OCI-LY3 (cell line): Measurements from ENCODE around the gene ZNF836.

Experiments used
- H2AFZ ChIP-seq: fragments of 200-600, 300-600 bp; shearing (Covaris generic); 2 replicates; pipeline ENCODE4 v1.6.0; 2014; ENCODE audit warnings: antibody characterized with exemption, low read depth, low read length
- H3K27ac ChIP-seq: fragments of 200-600, 300-600 bp; sonication (generic); 2 replicates; pipeline ENCODE4 v1.5.1; 2014; ENCODE audit warnings: mild to moderate bottlenecking, low read length, moderate library complexity, mixed read lengths
- H3K27me3 ChIP-seq: fragments of 200-600, 300-600 bp; sonication (generic); 2 replicates; pipeline ENCODE4 v1.6.1; 2014; ENCODE audit warnings: low read depth, low read length, mixed read lengths
- H3K36me3 ChIP-seq: fragments of 200-600, 300-600 bp; sonication (generic); replicated peaks from 2 replicates; pipeline ENCODE3; 2014; ENCODE audit warnings: low read depth, low read length, mixed read lengths
- H3K4me1 ChIP-seq: fragments of 300-600, 200-600 bp; sonication (generic); 2 replicates; pipeline ENCODE4 v1.6.1; 2014; ENCODE audit warnings: low read length, mixed read lengths
- H3K4me2 ChIP-seq: fragments of 200-600, 300-600 bp; sonication (generic); 2 replicates; pipeline ENCODE4 v1.6.1; 2014; ENCODE audit warnings: low read length, mixed read lengths
- H3K4me3 ChIP-seq: fragments of 300-600, 200-600 bp; sonication (generic); 2 replicates; pipeline ENCODE4 v1.5.1; 2014; ENCODE audit warnings: antibody characterized with exemption, mild to moderate bottlenecking, low read length, moderate library complexity
- H3K79me2 ChIP-seq: fragments of 300-600, 200-600 bp; shearing (Covaris generic); 2 replicates; pipeline ENCODE4 v1.6.1; 2014; ENCODE audit warnings: mild to moderate bottlenecking, low read length, mixed read lengths
- H3K9ac ChIP-seq: fragments of 300-600, 200-600 bp; shearing (Covaris generic); 2 replicates; pipeline ENCODE4 v1.6.0; 2014; ENCODE audit warnings: mild to moderate bottlenecking, low read length, moderate library complexity
- H3K9me3 ChIP-seq: fragments of 200-600, 300-600 bp; shearing (Covaris generic); 2 replicates; pipeline ENCODE4 v1.6.1; 2014; ENCODE audit warnings: low read length, mixed read lengths; ENCODE audit not compliant: insufficient read depth
- H4K20me1 ChIP-seq: fragments of 200-600, 300-600 bp; sonication (generic); 2 replicates; pipeline ENCODE4 v1.6.1; 2016; ENCODE audit warnings: low read length, mixed read lengths; ENCODE audit not compliant: insufficient read depth
- CTCF ChIP-seq: fragments of 200-600, 300-600 bp; sonication (generic); IDR thresholded peaks from 2 replicates; pipeline ENCODE4 v1.5.1; 2014; ENCODE audit warnings: antibody characterized with exemption, low read length, low read depth
- EZH2phosphoT487 ChIP-seq: fragments of 200-600 bp; shearing (Covaris generic); IDR thresholded peaks from 2 replicates; pipeline ENCODE4 v1.6.1; 2018; ENCODE audit warnings: antibody characterized with exemption, mixed run types, low read depth

Gene ZNF836

GRCh38 chr19:52216401-52216800 is 45.0 kb upstream of the ZNF836 start:
- Histone ChIP-seq H2AFZ (no peak overlapping the region), H3K4me3 (no peak overlapping the region), H3K36me3 (peaks cover 86% of the 10 kb centered on the region), H4K20me1 (peaks cover 4% of the 10 kb centered on the region), H3K79me2 (no peaks in the 10 kb centered on the region), H3K9me3 (no peaks in the 10 kb centered on the region), H3K27ac (no peak overlapping the region), H3K27me3 (no peaks in the 10 kb centered on the region), H3K4me2 (no peak overlapping the region), H3K9ac (no peak overlapping the region), H3K4me1 (no peaks in the 10 kb centered on the region)
- TF ChIP-seq CTCF, result no peak
- no peak for TF ChIP-seq EZH2phosphoT487

GRCh38 chr19:52214241-52214640 is 42.8 kb upstream of the ZNF836 start:
- Histone ChIP-seq H3K36me3 (peaks cover 84% of the 10 kb centered on the region), H3K9me3 (no peaks in the 10 kb centered on the region), H3K4me2 (no peak overlapping the region)

GRCh38 chr19:52212572-52213255 is 41.3 kb upstream of the ZNF836 start:
- Histone ChIP-seq H3K4me3 (no peak overlapping the region), H3K79me2 (peaks cover 23% of the 10 kb centered on the region), H3K27me3 (no peaks in the 10 kb centered on the region), H4K20me1 (peaks cover 21% of the 10 kb centered on the region), H3K9ac (no peak overlapping the region), H3K27ac (no peak overlapping the region), H3K9me3 (no peaks in the 10 kb centered on the region), H3K4me1 (no peaks in the 10 kb centered on the region), H2AFZ (no peak overlapping the region), H3K36me3 (peaks cover 82% of the 10 kb centered on the region), H3K4me2 (no peak overlapping the region)
- TF ChIP-seq EZH2phosphoT487, result no peak
- no peak for TF ChIP-seq CTCF

More at GRCh38 chr19:52214241-52214640, 42.8 kb upstream of the ZNF836 start:
- Histone ChIP-seq H3K27ac (no peak overlapping the region), H4K20me1 (peaks cover 13% of the 10 kb centered on the region), H3K4me3 (no peak overlapping the region), H3K27me3 (no peaks in the 10 kb centered on the region), H3K4me1 (no peaks in the 10 kb centered on the region), H3K9ac (no peak overlapping the region), H2AFZ (no peak overlapping the region), H3K79me2 (peaks cover 11% of the 10 kb centered on the region)
- TF ChIP-seq CTCF, result no peak
- no peak for TF ChIP-seq EZH2phosphoT487

GRCh38 chr19:52211926-52212571 is 40.6 kb upstream of the ZNF836 start:
- Histone ChIP-seq H3K4me2 (no peak overlapping the region), H3K27me3 (no peaks in the 10 kb centered on the region), H4K20me1 (peaks cover 27% of the 10 kb centered on the region), H3K36me3 (peaks cover 83% of the 10 kb centered on the region), H3K27ac (no peak overlapping the region), H3K4me1 (no peaks in the 10 kb centered on the region), H2AFZ (no peak overlapping the region), H3K9ac (no peak overlapping the region), H3K4me3 (no peak overlapping the region), H3K79me2 (peaks cover 30% of the 10 kb centered on the region), H3K9me3 (no peaks in the 10 kb centered on the region)
- no peak for TF ChIP-seq EZH2phosphoT487
- TF ChIP-seq CTCF, result no peak
